Measurements from ENCODE around the gene CEP170B. TPM values are rescaled to one million over a fixed set of nuclear protein-coding genes. Genes with fewer than 3 reads are reported as not detected.

CEP170B gene
- total RNA-seq, 1 donor from 2014 or later = 14.4 TPM

DNA sequence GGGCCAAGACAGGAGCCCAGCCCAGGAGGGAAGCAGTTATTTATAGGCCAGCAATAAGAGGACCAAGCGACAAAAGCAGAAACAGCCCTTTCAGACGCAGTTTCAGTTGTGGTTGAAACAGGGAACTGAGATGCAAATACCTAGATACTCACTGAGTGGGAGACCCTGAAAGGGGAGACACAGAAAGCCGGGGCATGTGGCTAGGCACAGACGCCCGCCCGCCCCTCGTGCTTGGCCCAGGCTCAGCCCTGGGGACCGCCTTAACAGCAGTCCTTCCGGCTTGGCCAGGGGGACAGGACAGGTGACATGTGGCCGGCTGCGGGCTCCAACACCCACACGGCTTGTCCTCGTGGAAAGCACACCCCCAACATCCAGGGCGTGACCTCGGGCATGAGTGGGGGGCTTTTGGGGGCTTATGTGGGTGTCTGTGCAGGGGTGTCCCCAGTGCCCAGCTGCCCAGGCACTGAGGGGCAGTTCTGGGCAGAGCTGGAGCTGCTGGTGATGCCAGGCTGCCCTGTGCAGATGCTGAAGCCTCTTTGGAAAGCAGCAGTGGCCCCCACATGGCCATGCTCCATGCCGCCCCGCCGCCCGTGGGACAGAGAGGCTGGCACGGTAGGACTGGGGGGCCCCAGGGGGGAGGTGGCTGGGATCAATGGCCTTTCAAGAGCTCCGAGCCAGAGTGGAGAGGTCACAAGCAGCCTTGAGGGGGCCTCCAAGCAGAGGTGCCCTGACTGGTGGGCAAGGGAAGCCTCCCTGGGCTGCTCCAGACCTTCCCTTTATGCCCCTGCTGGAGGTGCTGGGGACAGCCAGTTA lies 61.8 kb downstream of the CEP170B start:
- Mint-ChIP-seq H3K27me3 (ENCODE audit: low read depth) (peaks cover 20% of the 10 kb centered on the region), H3K4me1 (no peaks in the 10 kb centered on the region), H3K4me3 (no peak overlapping the region), H3K36me3 (ENCODE audit: low read depth) (no peaks in the 10 kb centered on the region), H3K27ac (ENCODE audit: unreplicated experiment) (no peak overlapping the region), H3K9me3 (no peaks in the 10 kb centered on the region)
- TF ChIP-seq, protein P1, sequence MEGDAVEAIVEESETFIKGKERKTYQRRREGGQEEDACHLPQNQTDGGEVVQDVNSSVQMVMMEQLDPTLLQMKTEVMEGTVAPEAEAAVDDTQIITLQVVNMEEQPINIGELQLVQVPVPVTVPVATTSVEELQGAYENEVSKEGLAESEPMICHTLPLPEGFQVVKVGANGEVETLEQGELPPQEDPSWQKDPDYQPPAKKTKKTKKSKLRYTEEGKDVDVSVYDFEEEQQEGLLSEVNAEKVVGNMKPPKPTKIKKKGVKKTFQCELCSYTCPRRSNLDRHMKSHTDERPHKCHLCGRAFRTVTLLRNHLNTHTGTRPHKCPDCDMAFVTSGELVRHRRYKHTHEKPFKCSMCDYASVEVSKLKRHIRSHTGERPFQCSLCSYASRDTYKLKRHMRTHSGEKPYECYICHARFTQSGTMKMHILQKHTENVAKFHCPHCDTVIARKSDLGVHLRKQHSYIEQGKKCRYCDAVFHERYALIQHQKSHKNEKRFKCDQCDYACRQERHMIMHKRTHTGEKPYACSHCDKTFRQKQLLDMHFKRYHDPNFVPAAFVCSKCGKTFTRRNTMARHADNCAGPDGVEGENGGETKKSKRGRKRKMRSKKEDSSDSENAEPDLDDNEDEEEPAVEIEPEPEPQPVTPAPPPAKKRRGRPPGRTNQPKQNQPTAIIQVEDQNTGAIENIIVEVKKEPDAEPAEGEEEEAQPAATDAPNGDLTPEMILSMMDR (conservative IDR thresholded peaks at IDR 0.05) = no peak
- no peak for DNase-seq (ENCODE audit: low read depth, low spot score)

DNA sequence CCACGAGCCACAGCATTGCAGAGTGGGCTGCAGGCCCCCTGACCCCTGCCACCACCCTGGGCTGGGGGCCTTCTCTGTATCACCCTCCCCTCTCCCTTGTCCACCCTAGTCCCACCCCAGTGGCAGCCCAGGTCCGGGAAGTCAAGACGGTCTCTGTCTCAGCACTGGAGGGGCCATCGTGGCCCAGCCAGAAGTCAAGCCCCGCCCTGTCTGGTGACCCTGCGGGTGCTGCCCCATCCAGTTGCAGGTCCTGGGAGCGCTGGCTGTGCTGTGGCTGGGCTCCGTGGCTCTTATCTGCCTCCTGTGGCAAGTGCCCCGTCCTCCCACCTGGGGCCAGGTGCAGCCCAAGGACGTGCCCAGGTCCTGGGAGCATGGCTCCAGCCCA lies 62.4 kb downstream of the CEP170B start:
- no peaks in the 10 kb centered on the region for H3K9me3 Mint-ChIP-seq
- peaks cover 26% of the 10 kb centered on the region for H3K27me3 Mint-ChIP-seq (ENCODE audit: low read depth)
- no peaks in the 10 kb centered on the region for H3K4me1 Mint-ChIP-seq
- H3K4me3 Mint-ChIP-seq = no peak overlapping the region
- no peaks in the 10 kb centered on the region for H3K36me3 Mint-ChIP-seq (ENCODE audit: low read depth)
- DNase-seq (ENCODE audit: low read depth, low spot score) = no peak
- TF ChIP-seq, protein P1 (conservative IDR thresholded peaks at IDR 0.05) = no peak
- no peak overlapping the region for H3K27ac Mint-ChIP-seq (ENCODE audit: unreplicated experiment)

- no peaks in the 10 kb centered on the region for H3K9me3 Mint-ChIP-seq
- H3K4me3 Mint-ChIP-seq = no peak overlapping the region
- H3K27me3 Mint-ChIP-seq (ENCODE audit: low read depth) = peaks cover 28% of the 10 kb centered on the region
- no peak overlapping the region for H3K27ac Mint-ChIP-seq (ENCODE audit: unreplicated experiment)
- TF ChIP-seq, protein P1 (conservative IDR thresholded peaks at IDR 0.05) = no peak
- no peaks in the 10 kb centered on the region for H3K36me3 Mint-ChIP-seq (ENCODE audit: low read depth)
- H3K4me1 Mint-ChIP-seq = no peaks in the 10 kb centered on the region
- no peak for DNase-seq (ENCODE audit: low read depth, low spot score)
Observed at GRCh38 chr14:104927901-104928300, 62.8 kb downstream of the CEP170B start.

DNA sequence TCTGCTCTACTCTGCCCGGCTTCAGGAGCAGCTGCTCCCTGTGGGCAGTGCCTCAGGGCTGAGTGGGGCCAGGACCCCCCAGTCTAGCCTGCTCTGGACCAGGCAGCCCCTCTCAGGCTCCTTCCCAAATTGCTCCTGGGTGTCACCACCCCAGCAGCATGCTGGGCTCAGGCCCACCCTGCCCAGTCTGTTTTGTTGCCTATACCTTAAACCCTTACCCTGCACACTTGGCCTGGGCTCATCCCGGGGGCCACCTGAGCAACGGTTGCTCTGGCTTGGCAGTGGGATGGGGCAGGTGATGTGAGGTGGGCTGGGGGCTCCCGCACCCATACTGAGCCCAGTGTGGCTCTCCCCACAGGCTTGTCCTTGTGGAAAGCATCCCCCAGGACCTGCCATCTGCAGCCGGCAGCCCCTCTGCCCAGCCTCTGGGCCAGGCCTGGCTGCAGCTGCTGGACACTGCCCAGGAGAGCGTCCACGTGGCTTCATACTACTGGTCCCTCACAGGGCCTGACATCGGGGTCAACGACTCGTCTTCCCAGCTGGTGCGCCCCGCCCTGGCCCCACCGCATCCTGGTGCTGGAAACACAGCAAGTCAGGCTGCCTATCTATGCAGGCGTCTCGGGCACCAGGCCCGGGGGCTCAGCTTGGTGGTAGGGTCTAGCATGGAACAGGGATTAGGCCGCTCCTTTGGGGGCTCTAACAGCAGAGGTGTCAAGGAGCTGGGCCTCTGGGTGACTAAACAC lies 63.5 kb downstream of the CEP170B start:
- Mint-ChIP-seq H3K27me3 (ENCODE audit: low read depth) (peaks cover 33% of the 10 kb centered on the region), H3K9me3 (no peaks in the 10 kb centered on the region), H3K36me3 (ENCODE audit: low read depth) (no peaks in the 10 kb centered on the region), H3K4me1 (no peaks in the 10 kb centered on the region), H3K4me3 (no peak overlapping the region), H3K27ac (ENCODE audit: unreplicated experiment) (no peak overlapping the region)
- no peak for DNase-seq (ENCODE audit: low read depth, low spot score)
- TF ChIP-seq, protein P1 (conservative IDR thresholded peaks at IDR 0.05) = no peak

- H3K27ac Mint-ChIP-seq (ENCODE audit: unreplicated experiment) = no peak overlapping the region
Observed at GRCh38 chr14:104929268-104930230, 64.5 kb downstream of the CEP170B start.

More at GRCh38 chr14:104929268-104930230, 64.5 kb downstream of the CEP170B start:
- peaks cover 39% of the 10 kb centered on the region for H3K27me3 Mint-ChIP-seq (ENCODE audit: low read depth)
- H3K4me1 Mint-ChIP-seq = peaks cover 1% of the 10 kb centered on the region
- TF ChIP-seq, protein P1 (conservative IDR thresholded peaks at IDR 0.05) = no peak
- no peaks in the 10 kb centered on the region for H3K36me3 Mint-ChIP-seq (ENCODE audit: low read depth)
- H3K4me3 Mint-ChIP-seq = no peak overlapping the region
- DNase-seq (ENCODE audit: low read depth, low spot score) = no peak
- H3K9me3 Mint-ChIP-seq = no peaks in the 10 kb centered on the region
